ACC112 (cell line): ENCODE data around the gene BRINP2.

Experiments used
- H2AFZ ChIP-seq: fragments of 200-600 bp; sonication (generic); one replicate; pipeline ENCODE4 v1.6.0; 2017; ENCODE audit warnings: antibody characterized with exemption, low read length; ENCODE audit not compliant: unreplicated experiment
- H3K27ac ChIP-seq: fragments of 200-600 bp; sonication (generic); 2 replicates; pipeline ENCODE4 v1.5.1; 2014; ENCODE audit warnings: low read depth, mild to moderate bottlenecking, antibody characterized with exemption, low read length, moderate library complexity
- H3K27me3 ChIP-seq: fragments of 200-600 bp; sonication (generic); 2 replicates; pipeline ENCODE4 v1.6.1; 2014; ENCODE audit warnings: mild to moderate bottlenecking, antibody characterized with exemption, low read length, moderate library complexity, mixed read lengths; ENCODE audit not compliant: insufficient read depth
- H3K36me3 ChIP-seq: fragments of 200-600 bp; sonication (generic); 2 replicates; pipeline ENCODE4 v1.6.1; 2016; ENCODE audit warnings: mild to moderate bottlenecking, antibody characterized with exemption, low read length, moderate library complexity, mixed read lengths; ENCODE audit not compliant: insufficient read depth
- H3K4me1 ChIP-seq: fragments of 200-600 bp; sonication (generic); one replicate; pipeline ENCODE4 v1.6.1; 2016; ENCODE audit warnings: low read length, mixed read lengths; ENCODE audit not compliant: insufficient read depth, unreplicated experiment, control insufficient read depth
- H3K4me3 ChIP-seq: fragments of 200-600 bp; sonication (generic); 2 replicates; pipeline ENCODE4 v1.5.1; 2014; ENCODE audit warnings: mild to moderate bottlenecking, low read depth, low read length
- H3K79me2 ChIP-seq: fragments of 200-600 bp; sonication (generic); one replicate; pipeline ENCODE4 v1.6.0; 2016; ENCODE audit warnings: low read length; ENCODE audit not compliant: control insufficient read depth, unreplicated experiment, insufficient read depth

Gene BRINP2

GRCh38 chr1:177300431-177300830 is 129.7 kb downstream of the BRINP2 start:
- Histone ChIP-seq H2AFZ (no peak overlapping the region), H3K36me3 (no peaks in the 10 kb centered on the region), H3K4me3 (no peak overlapping the region), H3K27ac (no peak overlapping the region), H3K79me2 (no peaks in the 10 kb centered on the region), H3K27me3 (no peaks in the 10 kb centered on the region), H3K4me1 (no peaks in the 10 kb centered on the region)

GRCh38 chr1:177301425-177302124 is 130.8 kb downstream of the BRINP2 start:
- no peaks in the 10 kb centered on the region for H3K27me3 ChIP-seq
- H3K4me1 ChIP-seq = peaks cover under 1% of the 10 kb centered on the region
- H3K79me2 ChIP-seq = no peaks in the 10 kb centered on the region
- no peaks in the 10 kb centered on the region for H3K36me3 ChIP-seq
- no peak overlapping the region for H3K4me3 ChIP-seq
- no peak overlapping the region for H2AFZ ChIP-seq
- H3K27ac ChIP-seq = no peak overlapping the region

- Histone ChIP-seq H3K79me2 (no peaks in the 10 kb centered on the region), H3K4me1 (peaks cover 9% of the 10 kb centered on the region), H3K36me3 (no peaks in the 10 kb centered on the region), H2AFZ (no peak overlapping the region), H3K27ac (no peak overlapping the region), H3K27me3 (no peaks in the 10 kb centered on the region), H3K4me3 (no peak overlapping the region)
Measured at GRCh38 chr1:177302357-177303044, 131.7 kb downstream of the BRINP2 start.

GRCh38 chr1:177305040-177306018 is 134.6 kb downstream of the BRINP2 start:
- Histone ChIP-seq H3K27me3 (no peaks in the 10 kb centered on the region), H2AFZ (no peak overlapping the region), H3K27ac (no peak overlapping the region)

GRCh38 chr1:177306019-177306415 is 135.3 kb downstream of the BRINP2 start:
- Histone ChIP-seq H3K4me1 (peaks cover 18% of the 10 kb centered on the region), H3K36me3 (no peaks in the 10 kb centered on the region), H3K27ac (no peak overlapping the region), H3K79me2 (no peaks in the 10 kb centered on the region), H3K27me3 (no peaks in the 10 kb centered on the region), H2AFZ (no peak overlapping the region), H3K4me3 (no peak overlapping the region)

More at GRCh38 chr1:177305040-177306018, 134.6 kb downstream of the BRINP2 start:
- no peaks in the 10 kb centered on the region for H3K79me2 ChIP-seq
- peaks cover 18% of the 10 kb centered on the region for H3K4me1 ChIP-seq
- H3K36me3 ChIP-seq = no peaks in the 10 kb centered on the region
- H3K4me3 ChIP-seq = no peak overlapping the region

GRCh38 chr1:177306981-177307380 is 136.2 kb downstream of the BRINP2 start:
- H3K79me2 ChIP-seq = no peaks in the 10 kb centered on the region
- H3K27ac ChIP-seq = no peak overlapping the region
- peaks cover 18% of the 10 kb centered on the region for H3K4me1 ChIP-seq
- H2AFZ ChIP-seq = no peak overlapping the region
- H3K27me3 ChIP-seq = no peaks in the 10 kb centered on the region
- H3K4me3 ChIP-seq = no peak overlapping the region
- H3K36me3 ChIP-seq = no peaks in the 10 kb centered on the region

- Histone ChIP-seq H3K36me3 (no peaks in the 10 kb centered on the region), H3K27me3 (no peaks in the 10 kb centered on the region), H3K4me3 (no peak overlapping the region), H3K4me1 (peaks cover 18% of the 10 kb centered on the region), H3K27ac (peak overlapping the region; percentile 44), H3K79me2 (no peaks in the 10 kb centered on the region), H2AFZ (no peak overlapping the region)
Measured at GRCh38 chr1:177307771-177308170, 137.0 kb downstream of the BRINP2 start.

DNA sequence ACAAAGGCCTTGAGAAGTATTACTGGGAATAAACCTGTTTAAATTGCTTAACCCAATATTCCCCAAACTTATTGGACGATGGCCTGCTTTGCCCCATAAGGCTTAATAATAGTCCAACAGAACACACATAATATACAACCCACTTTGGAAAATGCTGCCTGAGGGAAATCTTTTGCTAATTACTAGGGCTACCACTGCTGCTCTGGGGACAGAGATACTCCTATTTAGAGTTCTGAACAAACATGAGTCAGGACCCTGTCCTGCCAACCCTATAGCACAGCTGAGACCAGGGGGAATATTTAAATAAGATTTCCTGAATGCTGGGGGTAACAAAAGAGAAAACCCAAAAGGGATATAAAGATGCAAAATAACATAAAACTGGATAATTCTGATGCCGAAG is 139.1 kb downstream of the BRINP2 start:
- Histone ChIP-seq H3K27me3 (no peaks in the 10 kb centered on the region), H3K4me1 (peaks cover 18% of the 10 kb centered on the region), H3K79me2 (no peaks in the 10 kb centered on the region), H3K27ac (no peak overlapping the region), H3K36me3 (no peaks in the 10 kb centered on the region), H2AFZ (no peak overlapping the region), H3K4me3 (no peak overlapping the region)

DNA sequence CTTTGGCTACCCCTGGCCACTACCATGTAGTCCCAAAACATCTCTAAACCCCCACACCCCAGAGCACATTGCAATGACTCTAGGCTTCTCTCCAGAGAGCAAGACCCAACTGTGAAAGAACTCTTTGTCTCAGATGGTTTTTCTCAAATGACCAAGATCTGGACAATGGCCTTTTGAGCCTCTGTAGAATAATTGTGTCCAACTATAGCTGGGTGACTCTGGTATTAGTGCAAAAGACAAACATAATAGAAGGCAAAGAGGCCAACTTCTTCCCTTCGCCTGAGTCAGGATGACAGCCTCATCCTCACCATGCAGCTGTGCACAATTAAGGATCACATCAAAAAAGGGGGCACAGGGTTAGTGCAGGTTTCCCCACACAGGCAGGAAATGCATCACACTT is 139.6 kb downstream of the BRINP2 start:
- no peaks in the 10 kb centered on the region for H3K79me2 ChIP-seq

DNA sequence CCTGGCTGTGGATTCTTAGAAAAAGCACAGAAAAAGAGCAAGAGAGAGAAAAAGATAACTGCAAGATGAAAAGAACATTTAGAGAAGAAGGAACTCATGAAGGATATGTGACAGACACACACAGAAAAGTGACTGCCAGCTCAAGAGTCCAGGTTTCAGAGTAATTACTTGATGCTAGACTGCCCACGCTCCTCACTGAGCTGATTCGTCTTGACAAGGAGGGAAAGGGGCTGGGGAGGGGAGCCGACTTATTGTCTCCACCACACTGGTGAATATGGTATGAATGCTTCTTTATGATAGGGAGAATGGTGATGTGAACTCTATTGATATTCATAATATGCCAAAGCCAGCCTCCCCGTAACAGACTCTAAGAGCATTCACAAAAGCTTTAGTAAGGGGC is 140.4 kb downstream of the BRINP2 start:
- Histone ChIP-seq H2AFZ (no peak overlapping the region), H3K27me3 (no peaks in the 10 kb centered on the region), H3K27ac (no peak overlapping the region), H3K79me2 (no peaks in the 10 kb centered on the region), H3K4me1 (peaks cover 18% of the 10 kb centered on the region), H3K4me3 (no peak overlapping the region), H3K36me3 (no peaks in the 10 kb centered on the region)

More for the DNA sequence above, 139.6 kb downstream of the BRINP2 start:
- no peaks in the 10 kb centered on the region for H3K36me3 ChIP-seq
- H3K27me3 ChIP-seq = no peaks in the 10 kb centered on the region
- H3K27ac ChIP-seq = no peak overlapping the region
- peaks cover 18% of the 10 kb centered on the region for H3K4me1 ChIP-seq
- H2AFZ ChIP-seq = no peak overlapping the region
- H3K4me3 ChIP-seq = no peak overlapping the region
